Islet precursor cell (in vitro differentiated cells): ENCODE results near the gene ZIM2.

ENCODE experiments used
- DNase-seq: peaks from one replicate; pipeline ENCODE4 v3.0.0-alpha.2; 2018

The ZIM2 gene

DNA sequence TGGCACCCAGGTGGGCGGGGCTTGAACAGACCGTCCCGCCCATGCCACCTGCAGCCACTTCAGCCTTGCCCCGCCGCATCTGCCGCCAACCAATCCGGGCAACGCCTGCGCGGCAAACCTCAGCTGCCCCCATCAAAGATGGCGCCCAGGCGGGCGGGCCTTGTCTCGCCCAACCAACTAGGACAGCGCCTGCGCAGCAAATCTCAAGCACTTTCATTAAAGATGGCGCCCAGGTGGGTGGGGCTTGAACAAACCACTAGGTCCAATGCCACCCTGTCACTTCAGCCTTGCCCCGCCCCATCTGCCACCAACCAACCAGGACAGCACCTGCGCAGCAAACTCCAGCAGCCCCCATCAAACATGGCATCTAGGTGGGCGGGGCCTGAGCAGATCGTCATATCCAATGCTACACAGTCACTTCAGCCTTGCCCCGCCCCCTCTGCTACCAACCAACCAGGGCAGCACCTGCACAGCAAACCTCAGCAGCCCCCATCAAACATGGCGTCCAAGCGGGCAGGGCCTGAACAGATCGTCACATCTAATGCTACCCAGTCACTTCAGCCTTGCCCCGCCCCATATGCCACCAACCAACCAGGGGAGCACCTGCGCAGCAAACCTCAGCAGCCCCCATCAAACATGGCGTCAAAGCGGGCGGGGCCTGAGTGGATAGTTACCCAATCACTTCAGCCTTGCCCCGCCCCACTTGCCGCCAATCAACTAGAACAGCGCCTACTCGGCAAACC is 1.4 kb downstream of the ZIM2 start:
- DNase-seq: no peak

DNA sequence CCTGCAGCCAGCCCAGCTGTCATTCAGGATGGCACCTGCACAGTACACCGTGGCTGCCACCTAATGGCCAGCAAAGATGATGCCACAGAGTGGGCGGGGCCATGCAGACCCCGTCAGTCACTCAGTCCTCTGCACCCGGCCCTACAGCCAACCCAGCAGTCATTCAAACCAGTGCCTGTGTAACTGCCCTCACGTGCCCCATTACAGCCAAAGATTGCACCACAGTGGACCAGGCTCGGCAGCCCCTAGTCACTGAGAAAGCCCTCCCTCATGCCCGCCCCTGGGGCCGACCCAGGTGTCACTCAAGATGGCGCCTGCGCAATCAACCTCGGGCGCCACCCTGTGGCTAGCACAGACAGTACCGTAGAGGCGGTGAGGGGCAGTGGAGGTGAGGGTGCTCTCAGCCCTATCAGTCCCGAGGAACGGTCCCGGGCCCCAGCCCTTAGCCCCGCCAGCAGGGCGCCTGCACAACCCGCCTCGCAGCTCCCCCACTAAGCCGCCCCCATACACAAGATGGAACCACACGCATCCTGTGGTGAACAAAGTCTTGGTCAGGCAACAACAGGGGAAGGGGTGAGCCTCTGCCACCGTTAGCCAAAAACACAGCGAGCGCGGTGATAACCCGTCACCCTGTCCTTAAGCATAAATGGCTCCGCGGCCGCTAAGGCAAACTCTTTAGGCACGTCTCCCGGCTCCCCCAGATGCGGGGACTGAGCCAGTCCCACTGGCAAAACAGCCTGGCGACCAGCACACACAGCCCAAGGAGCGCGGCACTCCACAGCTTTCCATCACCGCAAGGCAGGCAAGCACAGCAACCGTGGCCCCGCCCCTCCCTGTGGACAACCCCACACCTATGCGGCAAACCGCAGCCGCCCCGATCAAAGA is 2.3 kb downstream of the ZIM2 start:
- DNase-seq: no peak

DNA sequence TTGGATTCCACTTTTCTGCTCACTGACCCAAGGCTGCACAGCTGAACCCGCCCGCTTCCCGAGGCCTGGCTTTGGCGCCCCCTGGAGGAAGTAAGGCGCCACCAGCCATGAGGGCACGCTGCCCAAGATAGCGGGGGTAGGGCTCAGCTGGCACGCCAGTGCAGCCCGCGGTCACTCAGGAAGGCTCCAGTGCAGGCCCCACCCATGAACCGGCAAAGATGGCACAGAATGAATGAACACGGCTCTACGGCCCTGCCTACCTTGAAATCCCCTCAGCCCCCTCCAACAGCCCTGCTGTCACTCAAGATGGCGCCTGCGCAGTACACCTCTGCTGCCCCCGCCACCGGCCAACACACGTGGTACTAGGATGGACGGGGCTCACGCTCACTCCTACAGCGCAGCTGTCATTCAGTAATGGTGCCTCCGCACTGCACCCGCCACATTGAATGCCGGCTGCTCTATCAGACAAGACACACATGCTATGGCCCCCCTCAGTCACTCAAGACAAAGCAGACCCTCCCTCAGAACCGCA is 3.0 kb downstream of the ZIM2 start:
- DNase-seq: no peak

DNA sequence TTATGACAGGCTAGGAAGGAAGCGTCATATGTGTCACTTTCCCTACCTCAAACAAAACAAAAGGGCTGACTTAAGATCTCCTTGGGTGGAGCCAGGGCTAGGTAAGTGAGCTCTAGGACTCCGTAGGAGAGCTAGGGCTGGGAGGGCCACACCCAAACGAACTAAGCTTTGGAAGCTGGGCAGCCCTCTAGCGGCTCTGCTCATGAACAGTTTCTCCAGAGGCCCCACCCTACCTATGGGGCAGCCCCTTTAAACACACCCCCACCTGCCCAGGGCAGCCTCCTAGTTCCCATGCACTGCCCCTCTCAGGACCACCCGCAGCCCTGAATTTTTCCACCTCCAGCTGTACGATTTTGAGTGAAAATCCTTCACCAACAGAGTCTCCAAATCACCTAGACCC is 3.5 kb downstream of the ZIM2 start:
- DNase-seq: no peak

DNA sequence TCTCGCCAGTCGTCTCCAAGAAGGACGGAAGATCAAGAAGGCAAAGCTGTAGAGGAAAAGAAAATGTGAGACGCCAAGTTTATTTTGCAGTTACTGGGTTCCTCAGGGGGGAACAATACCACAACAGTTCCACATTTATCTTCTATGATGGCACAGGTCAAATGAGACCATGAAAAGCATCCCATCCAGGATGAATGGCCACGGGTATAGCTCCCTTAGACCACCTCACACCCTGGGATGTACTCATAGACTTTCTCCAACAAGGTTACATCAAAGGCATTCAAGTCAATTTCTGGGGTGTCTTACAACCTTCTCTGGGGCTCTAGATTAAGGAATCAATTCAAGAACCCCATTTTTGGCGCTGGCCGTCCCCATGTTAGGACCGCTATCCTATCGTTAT is 4.5 kb downstream of the ZIM2 start:
- DNase-seq: no peak

DNA sequence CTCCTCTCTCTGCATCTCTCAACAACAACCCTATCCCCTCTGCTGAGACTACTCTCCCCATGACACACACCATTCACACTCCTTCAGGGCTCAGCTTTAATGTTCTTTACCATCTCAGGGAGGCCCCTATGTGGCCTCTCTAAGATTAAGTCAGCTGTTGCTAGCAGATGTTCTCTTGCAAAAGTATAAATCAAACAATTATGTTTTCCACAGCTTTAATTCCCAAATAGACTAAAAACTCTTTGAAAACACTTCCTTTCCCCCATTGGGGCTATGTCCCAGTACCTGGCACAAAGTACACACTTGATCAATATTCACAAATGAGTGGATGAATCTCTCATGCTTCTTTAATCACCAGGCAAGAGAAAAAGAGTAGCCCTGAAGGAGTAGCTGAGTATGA is 5.1 kb downstream of the ZIM2 start:
- no peak for DNase-seq

DNA sequence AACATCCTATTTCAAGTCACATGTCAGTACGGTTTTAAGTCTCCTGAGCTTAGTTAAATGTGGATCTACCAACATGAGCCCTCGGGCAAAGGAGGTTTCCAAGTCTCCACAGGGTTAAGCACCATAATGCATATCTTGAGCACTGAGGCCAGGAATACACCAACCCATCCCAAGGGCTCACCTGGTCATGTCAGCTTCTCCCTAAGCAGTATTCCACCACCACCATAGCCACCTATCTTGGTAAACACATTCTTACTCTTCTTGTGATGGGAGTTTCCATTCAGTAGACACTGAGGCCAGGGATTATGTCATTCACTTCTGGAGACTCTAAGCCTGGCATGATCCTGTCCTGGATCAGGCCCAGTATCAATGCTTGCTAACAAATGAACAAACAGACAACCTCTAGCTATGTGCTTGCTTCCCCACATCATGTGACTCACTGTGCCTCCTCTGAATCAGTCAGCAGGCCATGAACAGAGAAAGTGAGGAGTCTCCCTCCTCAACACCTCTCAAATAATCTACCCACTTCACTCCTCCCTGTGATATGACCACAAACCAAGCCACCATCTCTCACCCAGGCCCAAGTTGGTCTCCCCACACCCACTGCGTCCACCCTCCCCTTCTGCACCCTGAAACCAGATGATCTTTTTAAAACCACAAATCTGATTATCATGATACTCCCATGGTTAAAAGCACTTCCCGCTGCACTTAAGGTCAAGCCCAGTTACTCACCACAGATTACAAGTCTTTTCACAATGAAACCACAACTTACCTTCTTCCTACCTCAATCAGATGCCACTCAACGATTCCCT is 5.8 kb downstream of the ZIM2 start:
- no peak for DNase-seq

DNA sequence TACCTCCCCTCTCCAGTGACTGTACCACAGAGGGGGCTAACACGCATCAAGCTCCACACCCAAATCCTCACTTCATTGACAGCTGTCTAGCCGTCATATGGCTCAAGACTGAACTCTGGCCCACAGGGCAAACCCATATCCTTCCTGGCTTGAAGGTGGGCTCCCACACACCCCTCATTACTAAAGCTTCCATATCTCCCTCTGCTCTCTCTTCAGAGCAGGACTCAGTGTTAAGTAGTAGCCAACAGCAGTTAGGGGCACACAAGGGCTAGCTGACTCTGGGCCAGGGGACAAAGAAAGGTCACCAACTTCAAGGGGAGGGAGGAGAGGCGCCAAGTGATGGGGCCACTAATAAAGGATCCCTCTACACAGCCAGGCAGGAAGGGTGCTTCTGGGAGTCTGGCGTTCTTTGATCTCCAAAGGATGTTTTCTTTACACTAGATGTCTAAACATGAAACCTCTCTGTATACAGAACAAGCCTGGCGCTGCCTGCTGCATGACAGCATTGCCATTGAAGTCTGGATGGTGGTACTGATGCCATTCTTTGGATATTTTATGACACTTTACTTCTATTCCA is 8.1 kb downstream of the ZIM2 start:
- DNase-seq: no peak

DNA sequence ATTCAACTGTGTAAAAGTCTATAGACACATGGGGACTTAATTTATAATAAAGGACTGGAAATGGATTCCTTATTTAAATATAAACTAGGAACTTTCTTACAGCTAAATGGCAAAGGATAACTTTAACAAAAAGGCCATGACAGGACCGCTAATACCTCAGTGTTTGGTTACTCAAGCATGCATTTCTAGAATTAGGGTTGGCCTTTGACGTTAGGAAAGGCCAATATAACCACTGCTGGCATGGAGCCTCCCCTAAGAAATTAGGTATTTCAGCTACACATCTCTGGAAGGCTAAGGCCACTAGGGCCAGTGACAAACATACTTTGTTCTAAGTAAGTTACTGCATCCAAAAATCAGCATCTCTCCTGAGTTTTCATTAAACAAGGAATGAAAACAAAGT is 9.3 kb downstream of the ZIM2 start:
- no peak for DNase-seq

DNA sequence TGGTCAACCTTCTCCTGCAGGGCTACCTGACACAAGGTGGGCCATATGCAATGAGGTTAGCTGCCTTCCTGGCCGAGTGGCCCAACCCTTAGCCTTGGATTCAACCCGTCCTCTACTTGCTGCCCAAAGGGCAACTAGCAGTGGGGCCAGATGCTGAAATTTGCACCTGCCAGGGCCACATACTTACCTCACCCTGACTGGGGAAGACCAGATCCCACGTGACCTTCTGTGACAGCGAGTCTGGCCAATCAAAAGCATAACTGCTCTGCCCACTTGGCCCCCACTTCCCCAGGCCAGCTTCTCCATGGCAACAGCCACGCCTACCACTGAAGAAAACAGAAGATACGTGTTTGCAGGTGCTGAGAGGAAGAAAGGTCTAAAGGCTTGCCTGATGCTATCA is 10.9 kb downstream of the ZIM2 start:
- no peak for DNase-seq

DNA sequence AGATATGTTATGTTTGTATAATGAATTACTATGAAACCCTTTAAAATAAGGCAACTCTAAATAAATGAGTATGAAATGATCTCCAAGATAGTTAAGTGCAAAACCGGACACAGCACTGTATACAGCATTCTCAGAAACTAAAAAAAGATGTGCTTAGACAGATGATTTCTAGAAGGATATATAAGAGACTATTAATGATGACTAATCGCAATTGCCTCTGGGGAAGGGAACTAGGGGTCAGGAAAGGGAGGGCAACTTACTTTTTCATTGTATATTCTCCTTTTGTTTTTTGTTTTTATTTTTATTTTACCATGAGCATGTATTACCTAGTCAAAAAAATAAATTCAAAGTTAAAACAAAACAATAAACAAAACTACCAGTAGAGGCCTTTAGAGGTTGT is 12.8 kb downstream of the ZIM2 start:
- no peak for DNase-seq

DNA sequence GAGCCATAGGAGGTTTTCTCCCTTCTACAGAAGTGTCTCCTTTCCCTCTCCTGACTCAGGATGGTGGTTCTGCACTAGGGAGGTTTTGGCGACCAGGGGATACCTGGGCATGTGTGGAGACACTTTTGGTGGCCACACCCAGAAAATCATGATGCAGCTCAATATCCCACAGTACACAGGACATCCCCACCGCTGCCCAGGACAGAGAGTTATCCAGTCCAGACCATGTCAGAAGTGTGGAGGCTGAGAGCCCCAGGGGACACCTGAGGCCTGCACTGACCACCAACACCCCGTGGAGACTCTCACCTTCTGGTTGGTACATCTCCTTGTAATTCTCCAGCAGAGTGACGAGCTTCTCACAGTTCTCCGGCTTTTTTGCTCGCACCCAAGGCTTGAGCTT is 16.6 kb downstream of the ZIM2 start:
- no peak for DNase-seq

DNA sequence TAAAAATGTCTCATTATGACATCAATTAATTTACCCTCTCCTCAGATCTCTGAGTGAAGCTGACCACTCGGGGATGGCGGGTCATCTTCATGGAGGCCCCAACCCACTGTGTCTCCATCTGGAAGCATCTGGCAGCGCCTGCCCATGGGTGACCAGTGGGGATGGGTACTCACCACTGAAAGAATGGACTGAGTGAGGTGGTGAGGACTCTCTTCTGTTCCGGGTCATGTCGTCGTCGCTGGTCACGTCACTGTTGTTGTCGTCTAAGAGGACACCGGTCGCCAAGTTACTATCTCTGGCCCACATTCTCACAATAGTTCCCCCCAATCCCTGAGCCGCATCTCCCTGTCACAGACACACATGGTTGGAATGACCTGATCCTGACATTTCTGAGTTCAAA is 17.1 kb downstream of the ZIM2 start:
- no peak for DNase-seq

DNA sequence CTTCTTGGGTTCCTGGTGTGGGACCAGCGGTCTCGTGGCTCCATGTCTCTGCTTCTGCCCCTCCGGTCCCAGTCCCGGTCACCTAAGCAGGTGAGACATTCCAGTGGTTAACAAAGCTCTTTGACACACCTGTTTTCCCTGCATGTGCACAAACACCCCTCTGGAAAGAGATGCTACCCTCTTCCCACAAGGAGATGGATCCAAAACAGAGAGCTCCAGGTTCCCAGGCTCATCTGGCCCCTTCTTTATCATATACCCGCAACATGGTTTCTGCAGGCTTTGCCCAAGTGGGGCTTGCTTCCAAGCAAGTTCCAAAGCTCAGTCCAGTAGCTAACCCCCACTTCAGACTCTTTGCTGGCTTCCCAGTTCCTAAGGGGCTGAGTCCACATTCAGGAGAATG is 17.8 kb downstream of the ZIM2 start:
- no peak for DNase-seq

DNA sequence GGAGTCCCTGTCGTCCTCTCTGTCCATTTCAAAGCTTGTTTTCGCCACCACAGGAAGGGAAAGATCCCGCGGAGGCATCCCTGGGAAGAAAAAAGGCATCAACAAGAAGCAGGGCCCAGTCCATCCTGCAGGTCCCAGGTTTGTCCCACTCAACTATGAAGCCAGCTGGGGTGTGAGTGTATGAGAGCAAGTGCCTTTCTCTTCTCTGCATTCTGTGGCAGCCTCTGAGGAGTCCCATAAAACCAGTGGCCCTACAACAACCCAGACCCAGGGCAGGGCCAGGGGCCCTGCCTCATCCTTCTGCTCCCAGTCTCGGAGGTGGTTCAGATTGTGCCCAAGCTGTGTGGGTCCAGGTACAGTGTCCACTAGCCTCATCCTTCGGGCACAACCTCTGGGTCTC is 18.9 kb downstream of the ZIM2 start:
- DNase-seq: no peak

DNA sequence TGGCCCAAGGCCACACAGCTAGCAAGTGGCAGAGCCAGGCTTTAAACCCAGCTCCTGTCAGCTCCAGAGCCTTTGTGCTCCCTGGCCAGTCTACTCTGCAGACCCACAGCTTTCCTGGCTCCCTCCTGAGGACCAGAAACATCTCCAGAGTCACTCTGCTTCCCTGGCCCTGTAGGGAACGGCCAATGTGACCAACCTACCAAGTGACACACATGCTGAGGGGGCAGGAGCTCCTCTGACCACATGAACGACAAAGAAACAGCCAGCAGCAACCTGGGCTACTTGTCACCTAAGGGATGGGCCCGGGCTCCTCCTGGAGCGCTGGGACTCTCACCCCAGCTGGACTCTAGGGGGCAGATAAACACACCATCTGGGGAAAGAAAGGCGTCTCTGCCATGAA is 19.3 kb downstream of the ZIM2 start:
- no peak for DNase-seq

DNA sequence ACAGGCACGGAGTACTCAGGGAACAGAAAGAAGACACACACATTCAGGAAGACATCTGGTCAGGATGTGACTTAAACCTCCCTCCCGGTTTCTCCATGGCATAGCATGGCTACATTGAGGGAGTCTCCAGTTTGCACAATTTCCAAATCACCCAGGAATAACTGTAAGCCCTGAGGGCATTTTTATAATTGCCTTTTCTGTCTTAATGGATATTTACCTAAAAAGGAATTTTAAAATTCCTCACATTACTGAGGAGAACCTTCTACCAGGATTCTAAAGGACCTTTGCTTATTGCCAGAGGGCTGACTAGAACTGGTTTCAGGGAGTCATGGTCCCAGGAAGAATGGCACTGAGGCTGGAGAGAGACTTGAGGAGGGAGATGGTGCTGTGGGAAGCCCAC is 21.4 kb downstream of the ZIM2 start:
- DNase-seq: no peak

DNA sequence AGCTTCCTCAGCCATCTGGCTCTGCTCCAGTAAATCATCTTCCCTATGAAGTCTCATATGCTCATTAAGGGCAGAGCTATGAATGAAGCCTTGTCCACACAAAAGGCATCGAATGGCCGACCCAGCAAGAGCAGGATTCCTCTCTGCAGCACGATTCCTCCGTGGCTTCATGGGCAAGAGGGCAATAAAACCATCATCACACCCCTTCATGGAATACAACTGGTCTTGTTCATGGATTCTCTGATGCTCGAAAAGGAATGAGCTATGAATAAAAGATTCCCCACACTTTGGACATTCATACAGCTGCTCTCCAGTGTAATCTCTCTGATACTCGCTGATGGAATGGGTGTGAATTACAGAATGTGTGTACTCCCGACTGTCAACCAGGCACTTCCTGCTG is 25.9 kb downstream of the ZIM2 start:
- no peak for DNase-seq

DNA sequence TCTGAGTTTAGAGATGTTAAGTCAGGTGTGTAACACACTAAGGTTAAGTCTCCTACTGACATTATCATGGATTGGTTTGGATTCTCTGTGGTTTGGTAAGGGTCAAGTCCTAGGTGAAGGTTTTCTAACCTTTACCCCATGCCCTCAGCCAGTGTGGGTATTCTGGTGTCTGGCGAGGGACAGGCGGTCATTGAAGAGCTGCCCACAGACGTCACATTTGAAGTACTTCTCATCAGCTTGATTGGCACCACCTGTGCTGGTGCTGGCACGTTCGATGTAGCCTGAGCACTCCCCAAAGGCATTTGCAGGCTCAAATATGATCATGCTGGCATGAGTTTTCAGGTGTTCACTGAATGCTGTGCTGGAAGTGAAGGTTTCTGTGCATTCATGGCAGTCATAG is 27.0 kb downstream of the ZIM2 start:
- no peak for DNase-seq

DNA sequence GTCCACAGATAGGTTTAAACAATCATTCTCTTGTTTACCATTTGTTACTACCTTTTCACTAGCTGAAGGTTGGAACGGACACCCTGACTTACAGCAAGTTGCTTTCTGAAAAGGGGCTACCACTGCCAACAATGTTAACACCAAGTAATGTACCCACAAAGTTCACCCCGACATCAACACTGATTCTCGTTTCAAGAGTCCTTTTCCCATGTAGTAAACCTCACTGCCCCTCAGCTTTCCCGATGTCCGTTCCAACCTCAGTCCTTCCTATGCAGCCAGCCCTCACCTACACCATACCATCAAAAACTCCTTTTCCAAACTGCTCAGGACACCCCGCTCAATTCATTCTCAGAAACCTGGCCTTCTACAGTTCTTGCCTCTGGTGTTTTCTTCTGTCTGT is 29.0 kb downstream of the ZIM2 start:
- DNase-seq: no peak

DNA sequence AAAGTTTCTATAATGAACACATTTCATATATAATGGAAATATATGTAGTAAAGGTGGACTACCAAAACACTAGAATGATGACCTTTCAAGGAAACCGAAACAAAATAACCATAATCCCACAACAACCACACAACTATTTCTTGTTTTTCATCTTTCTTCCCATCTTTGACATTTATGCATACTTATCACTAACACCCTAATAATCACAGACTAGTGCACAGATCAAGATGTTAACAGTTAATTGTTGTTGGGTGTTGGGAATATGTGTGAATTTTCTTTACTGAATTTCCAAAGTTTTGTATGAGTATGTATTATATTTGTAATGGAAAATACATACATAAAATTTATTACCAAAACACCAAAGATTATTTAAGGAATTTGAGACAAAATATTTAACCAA is 30.3 kb downstream of the ZIM2 start:
- DNase-seq: no peak

DNA sequence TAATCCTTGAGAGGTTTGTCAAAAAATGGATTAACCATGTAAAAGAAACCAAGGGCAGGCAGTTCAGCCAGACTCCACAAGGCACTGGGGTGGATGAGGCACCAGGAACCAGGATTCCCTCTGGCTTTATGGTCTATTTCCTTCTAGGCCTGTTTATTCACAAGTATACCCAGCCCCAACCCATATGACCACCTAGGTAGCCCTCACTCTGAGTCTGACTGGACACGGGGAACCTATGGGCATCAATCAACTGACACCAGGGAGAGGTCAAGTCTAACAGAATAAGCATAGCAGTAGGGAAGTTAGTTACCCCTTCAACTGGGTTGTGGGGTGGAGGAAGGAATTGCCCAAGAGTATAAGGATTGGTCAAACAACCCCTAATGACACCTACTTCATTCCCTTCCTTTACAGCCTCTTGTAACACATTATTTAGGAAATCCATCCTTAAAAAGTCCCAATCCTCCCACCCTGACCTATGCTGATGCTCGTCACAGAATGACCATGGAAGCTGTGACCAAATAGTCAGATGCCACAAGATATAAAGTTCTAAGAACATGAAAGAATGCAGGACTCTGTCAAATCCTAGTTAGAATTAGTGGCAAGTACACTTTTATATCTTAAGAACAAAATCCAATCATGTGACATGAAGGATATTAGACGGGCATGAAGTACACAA is 31.7 kb downstream of the ZIM2 start:
- DNase-seq: no peak

DNA sequence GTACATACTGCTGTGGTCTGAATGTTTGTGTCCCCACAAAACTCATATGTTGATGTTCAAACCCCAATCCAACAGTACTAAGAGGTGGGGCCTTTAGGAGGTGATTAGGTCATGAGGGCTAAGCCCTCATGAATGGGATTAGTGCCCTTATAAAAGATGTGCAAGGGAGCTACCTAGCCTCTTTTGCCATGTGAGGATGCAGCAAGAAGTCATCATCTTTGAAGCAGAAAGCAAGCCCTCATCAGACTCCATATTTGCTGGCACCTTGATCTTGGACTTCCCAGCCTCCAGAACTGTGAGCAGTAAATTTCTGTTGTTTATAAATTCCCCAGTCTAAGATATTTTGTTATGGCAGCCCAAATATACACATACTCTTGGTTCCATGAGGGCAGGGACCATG is 33.9 kb downstream of the ZIM2 start:
- DNase-seq: no peak
